HT1080 (cell line): ENCODE measurements around the gene POU4F1. TPM values are rescaled to one million over a fixed set of nuclear protein-coding genes. Genes with fewer than 3 reads are reported as not detected.

ENCODE experiments used
- DNase-seq: peaks from one replicate; pipeline ENCODE4 v3.0.0-alpha.2; 2015; ENCODE audit warnings: low read depth
- total RNA-seq: library from RNA; depleted of rRNA; stranded (reverse); fragments of >200 nt; shearing (Covaris generic); gene quantifications from 2 replicates; pipeline ENCODE4 v1.2.3, GENCODE V29; 2014

Gene POU4F1
- total RNA-seq, 1 experiment from 2014 or later, result not detected

DNA sequence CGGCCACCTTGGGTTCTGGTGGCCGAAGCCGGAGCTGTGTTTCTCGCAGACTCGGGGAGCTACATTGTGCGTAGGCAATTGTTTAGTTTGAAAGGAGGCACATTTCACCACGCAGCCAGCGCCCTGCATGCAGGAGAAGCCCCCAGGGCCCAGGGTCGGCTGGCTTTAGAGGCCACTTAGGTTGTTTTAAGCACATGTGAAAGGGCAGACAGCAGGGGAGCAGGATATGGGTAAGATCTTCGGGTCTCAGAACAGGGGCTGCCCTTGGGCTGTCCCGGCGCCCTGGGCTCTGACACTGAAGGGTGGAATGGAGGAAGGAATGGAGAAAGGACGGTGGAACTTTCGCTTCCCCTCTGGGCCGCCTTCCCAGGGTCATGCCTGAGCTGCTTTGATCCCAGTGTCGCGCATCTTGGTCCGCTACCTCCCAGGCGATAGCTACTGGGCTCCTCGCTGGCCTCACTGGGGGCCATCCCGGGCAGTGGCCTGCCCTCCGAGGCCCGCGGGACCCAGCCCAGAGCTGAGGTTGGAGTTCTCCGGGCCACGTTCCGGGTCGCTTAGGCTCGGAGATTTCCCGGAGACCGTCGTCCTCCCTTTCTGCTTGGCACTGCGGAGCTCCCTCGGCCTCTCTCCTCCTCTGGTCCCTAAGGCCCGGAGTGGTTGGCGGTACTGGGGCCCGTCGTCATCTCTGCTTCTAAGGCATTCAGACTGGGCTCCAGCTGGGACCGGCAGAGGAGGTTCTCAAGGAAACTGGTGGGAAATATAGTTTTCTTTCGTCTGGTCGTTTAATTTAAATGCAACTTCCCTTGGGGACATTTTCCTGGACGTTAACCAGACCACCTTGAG lies 4.3 kb upstream of the POU4F1 start:
- no peak for DNase-seq

DNA sequence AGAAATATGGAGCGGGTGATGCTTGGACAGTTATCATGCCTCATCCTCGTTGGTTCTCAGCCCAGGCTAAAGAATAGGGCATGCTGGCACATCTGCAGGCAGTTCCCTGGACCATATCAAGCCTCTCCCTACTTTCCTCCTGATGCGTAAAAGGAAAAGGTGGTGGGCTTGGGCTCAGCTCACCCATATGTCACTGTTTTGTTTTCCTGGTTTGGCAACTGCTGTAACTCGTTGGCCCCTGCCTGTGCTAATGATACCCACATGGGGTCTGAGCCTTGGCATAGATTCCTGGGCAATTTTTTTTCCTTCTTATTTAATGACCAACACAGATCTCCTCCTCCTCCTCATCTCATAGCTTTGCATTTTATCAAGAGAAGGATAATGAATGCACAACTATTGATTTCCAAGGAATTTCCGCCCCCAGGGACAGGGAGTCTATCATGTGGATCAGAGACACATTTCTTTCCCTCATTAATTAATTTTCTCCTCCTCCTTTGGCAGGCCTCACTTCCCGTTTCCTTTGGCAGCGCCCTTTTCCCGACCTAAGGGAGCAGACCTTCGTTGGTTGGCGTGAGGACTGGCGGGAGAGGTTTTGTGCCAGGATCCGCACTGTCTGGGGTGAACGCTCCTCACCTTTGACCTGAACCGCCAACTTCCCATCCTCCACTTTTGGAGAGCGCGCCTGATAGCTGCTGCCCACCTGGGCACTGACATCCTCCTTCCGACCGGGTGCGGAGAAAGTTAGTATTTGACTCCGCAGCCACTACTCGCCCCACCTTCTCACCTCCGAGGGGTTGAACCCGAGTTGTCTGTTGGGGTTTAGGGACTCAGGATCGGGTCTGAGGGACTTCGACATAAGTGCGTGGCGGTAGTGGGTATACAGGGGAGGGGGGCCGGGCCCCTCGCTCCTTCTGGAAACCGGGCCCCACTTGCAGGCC lies 3.4 kb upstream of the POU4F1 start:
- DNase-seq, result no peak

DNA sequence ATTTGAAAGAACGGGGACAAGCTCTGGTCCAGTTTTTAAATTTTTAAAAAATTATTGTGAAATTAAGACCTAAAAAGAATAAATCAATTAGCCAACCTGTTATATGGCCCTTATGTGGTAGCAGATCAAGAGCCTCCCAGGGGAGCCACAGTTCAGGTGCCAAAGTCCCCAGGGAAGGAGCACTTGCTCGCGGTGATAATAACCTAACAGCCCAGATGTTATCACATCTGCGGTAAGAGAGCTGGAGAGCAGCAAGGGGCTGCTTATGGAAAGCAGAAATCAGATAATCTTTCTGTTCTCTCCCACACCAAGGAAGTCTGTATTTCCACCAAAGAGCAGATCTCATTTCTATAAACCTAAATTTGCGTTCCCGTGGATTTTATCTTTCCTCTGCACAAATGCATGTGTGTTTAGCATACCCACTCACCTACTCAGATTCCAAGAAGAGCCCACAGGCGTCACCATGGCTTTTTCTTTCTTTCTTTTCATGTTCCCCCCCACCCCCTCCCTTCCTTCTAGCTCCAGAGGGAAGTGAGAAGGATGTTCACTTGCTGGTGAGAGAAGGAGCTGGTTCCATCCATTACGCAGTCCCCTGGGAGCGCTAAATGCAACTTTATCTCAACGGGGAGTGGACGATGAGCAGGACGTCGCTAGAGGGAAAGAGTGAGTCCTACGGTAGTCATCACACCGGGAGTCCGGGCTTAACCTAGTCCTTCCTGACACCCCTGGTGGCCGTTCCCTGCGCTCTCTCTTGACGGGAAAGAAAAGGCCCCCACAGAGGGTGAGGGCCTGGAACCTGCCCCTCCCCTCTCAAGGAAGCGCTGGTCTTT lies 1.6 kb upstream of the POU4F1 start:
- peak; percentile 46 for DNase-seq

GRCh38 chr13:78602561-78603239 lies 652 bp downstream of the POU4F1 start:
- DNase-seq, result no peak

DNA sequence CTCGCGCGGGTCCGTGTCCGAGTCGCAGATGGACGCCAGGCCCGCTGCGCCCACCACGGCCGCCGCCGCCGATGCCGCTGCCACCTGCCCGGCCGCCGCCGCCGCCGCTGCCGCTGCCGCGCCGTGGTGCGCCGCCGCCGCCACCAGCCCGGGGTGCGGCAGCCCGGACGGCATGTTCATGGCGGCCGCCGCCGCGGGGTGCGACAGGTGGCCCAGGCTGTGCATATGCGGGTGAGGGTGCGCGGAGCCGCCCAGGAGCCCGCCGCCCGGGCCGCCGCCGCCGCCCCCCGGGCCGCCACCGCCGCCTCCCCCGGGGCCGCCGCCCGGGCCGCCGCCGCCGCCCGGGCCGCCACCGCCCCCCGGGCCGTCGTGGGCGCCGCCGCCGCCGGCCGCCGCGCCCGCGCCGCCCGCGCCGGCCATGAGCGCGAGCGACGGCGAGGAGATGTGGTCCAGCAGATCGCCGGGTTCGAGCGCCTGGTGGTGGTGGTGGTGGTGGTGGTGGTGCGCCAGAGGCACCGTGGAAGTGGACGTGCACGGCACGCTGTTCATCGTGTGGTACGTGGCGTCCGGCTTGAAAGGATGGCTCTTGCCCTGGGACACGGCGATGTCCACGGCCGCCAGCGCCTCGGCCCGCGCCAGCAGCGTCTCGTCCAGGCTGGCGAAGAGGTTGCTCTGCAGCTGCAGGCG lies 1.3 kb downstream of the POU4F1 start:
- no peak for DNase-seq

DNA sequence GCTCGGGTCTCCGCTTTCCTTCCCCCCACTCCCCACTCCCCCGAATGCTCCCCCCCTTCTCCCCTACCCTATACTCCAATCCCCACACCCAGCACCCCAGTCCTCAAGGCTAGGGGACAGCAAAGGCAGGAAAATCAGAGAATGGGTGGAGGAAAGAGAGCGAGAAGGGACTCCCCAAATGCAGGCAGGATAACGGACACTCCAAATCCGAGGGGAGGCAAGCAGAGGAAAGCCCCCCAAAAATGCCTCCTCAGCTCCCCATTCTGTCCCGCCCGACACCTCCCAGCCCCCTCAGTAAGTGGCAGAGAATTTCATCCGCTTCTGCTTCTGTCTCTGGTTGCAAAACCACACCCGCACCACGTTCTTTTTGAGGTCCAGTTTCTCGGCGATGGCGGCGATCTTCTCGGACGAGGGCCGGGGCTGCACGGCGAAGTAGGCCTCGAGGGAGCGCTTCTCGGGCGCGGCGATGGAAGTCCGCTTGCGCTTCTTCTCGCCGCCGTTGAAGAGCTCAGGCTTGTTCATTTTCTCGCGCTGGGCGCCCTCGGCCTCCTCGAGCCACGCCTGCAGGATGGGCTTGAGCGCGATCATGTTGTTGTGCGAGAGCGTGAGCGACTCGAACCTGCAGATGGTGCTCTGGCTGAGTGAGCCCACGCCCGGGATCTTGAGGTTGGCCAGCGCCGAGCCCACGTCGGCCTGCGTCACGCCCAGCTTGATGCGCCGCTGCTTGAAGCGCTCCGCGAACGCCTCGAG lies 2.1 kb downstream of the POU4F1 start:
- DNase-seq, result no peak

DNA sequence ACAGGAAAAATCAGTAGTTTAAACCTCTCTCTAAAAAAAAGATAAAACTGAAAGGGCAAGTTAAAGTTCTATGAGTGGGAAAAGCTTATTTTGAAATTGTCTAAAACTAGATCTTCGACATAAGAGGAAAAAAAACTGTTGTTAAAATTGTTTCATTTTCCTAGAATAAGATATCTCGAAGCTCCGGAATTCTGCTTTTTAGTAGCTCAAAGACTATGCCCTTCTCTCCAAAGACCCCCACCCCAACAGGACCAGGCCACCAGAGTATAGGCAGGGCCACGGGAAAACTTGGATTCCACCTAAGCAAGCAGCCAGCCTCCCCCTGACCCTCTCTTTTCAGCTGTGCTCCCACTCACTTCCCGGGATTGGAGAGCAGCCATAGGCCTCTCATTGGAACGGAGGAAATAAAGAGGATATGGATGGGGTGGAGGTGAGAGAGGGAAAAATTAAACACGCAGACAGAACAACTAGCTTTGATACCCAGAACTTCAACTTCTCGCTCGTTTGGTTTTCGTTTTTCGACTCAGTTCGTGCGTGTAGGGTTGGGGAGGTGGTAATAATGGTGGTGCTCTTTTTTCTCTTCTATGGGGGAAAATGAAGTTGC lies 3.0 kb downstream of the POU4F1 start:
- DNase-seq, result no peak

DNA sequence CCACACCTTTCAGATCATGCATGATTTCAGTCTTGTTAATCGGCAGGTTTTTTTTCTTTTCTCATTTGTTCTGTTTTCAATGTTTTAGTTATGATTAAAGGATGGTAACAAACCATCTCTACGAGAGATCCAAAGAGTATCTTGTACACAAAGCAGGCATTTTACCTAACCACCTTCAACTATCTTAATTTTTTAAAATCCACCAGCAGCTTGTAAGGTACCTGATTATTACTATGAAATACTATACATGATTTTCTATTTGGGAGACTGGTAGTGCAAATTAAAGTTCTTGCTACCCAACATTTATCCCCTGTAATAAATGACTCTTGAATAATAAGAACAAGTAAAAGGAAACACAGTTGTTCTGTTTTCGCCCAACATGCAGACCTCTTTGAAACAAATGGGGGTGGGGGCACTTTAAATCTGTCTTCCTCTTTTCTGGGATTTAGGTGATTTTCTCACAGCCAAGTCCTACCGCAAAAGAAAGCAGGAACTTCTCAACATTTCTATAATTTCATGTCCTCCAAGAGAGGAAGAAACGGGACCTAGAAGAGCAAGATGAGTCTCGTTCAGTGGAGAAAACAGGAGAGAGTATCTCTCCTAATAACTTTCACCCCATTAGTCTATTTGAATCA lies 3.6 kb downstream of the POU4F1 start:
- DNase-seq, result no peak

- DNase-seq, result no peak
Observed at GRCh38 chr13:78598966-78599644, 4.2 kb downstream of the POU4F1 start.

GRCh38 chr13:78598116-78598781 lies 5.1 kb downstream of the POU4F1 start:
- DNase-seq, result no peak

DNA sequence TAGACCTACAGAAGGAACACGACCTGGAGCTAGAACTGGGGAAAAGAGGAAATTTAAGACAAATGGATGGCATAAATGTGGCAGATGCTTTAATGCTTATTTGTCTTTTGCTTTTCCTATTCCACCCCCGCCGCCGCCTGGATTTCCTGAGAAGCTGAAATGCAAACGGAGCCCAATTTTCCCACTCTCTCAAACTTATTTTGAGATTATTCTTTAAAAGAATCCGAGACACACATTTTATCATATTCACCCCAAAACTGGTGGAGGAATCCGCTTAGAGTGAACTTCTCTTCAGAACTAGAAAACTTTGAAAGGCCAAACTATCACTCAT lies 5.8 kb downstream of the POU4F1 start:
- DNase-seq, result no peak

- no peak for DNase-seq
Observed at GRCh38 chr13:78596736-78597601, 6.4 kb downstream of the POU4F1 start.

GRCh38 chr13:78596399-78596735 lies 7.0 kb downstream of the POU4F1 start:
- DNase-seq, result no peak

GRCh38 chr13:78595495-78596398 lies 7.6 kb downstream of the POU4F1 start:
- no peak for DNase-seq

GRCh38 chr13:78594456-78594975 lies 8.8 kb downstream of the POU4F1 start:
- DNase-seq, result no peak
